GM19043 (cell line): ENCODE measurements around the gene MGLL.

Source experiments
- ATAC-seq: cut with Tn5 transposase; IDR thresholded peaks from one replicate; pipeline ENCODE4 v1.9.1; 2021; ENCODE audit warnings: low read depth; ENCODE audit not compliant: unreplicated experiment

The MGLL gene

GRCh38 chr3:127791221-127791913 is 30.9 kb downstream of the MGLL start:
- peak; percentile 95 for ATAC-seq

- no peak for ATAC-seq
Measured at GRCh38 chr3:127790882-127791183, 31.5 kb downstream of the MGLL start.

GRCh38 chr3:127789990-127790881 is 32.1 kb downstream of the MGLL start:
- no peak for ATAC-seq

GRCh38 chr3:127789051-127789450 is 33.3 kb downstream of the MGLL start:
- ATAC-seq, result no peak

- ATAC-seq, result no peak
Measured at GRCh38 chr3:127788451-127788909, 33.8 kb downstream of the MGLL start.

GRCh38 chr3:127787571-127788365 is 34.5 kb downstream of the MGLL start:
- ATAC-seq, result no peak

- ATAC-seq, result no peak
Measured at GRCh38 chr3:127787071-127787490, 35.2 kb downstream of the MGLL start.

- ATAC-seq, result no peak
Measured at GRCh38 chr3:127786353-127787070, 35.8 kb downstream of the MGLL start.

GRCh38 chr3:127785711-127786265 is 36.5 kb downstream of the MGLL start:
- ATAC-seq, result no peak

- ATAC-seq, result no peak
Measured at GRCh38 chr3:127784865-127785710, 37.2 kb downstream of the MGLL start.

- ATAC-seq, result no peak
Measured at GRCh38 chr3:127784283-127784682, 38.0 kb downstream of the MGLL start.

GRCh38 chr3:127783642-127784160 is 38.6 kb downstream of the MGLL start:
- no peak for ATAC-seq

- no peak for ATAC-seq
Measured at GRCh38 chr3:127783166-127783565, 39.1 kb downstream of the MGLL start.

- ATAC-seq, result no peak
Measured at GRCh38 chr3:127781411-127782001, 40.8 kb downstream of the MGLL start.

GRCh38 chr3:127780536-127781400 is 41.5 kb downstream of the MGLL start:
- no peak for ATAC-seq

- ATAC-seq, result no peak
Measured at GRCh38 chr3:127779747-127780146, 42.6 kb downstream of the MGLL start.

- ATAC-seq, result no peak
Measured at GRCh38 chr3:127777921-127778656, 44.2 kb downstream of the MGLL start.
